Gastroesophageal sphincter (tissue), 4 donors: ENCODE results near the gene ATP2A3. TPM values are rescaled to one million over a fixed set of nuclear protein-coding genes. Genes with fewer than 3 reads are reported as not detected.
A peak's percentile ranks its signal among the peaks of the same experiment; 100 is the strongest.

Experiments used
- ATAC-seq: fragments of 150-250 bp; one replicate; pipeline ENCODE4 v1.9.1; 2016; ENCODE audit warnings: mild to moderate bottlenecking, moderate library complexity
- H3K27ac ChIP-seq, 4 donors: fragments of 200-600 bp; sonication (generic) in 3 of 4; 1 replicate in 3 of 4; 2 replicates in 1 of 4; pipeline ENCODE4 v1.5.1; 2016 to 2019
- H3K27me3 ChIP-seq: fragments of 200-600 bp; sonication (generic); one replicate; pipeline ENCODE4 v1.5.1; 2019
- H3K36me3 ChIP-seq, 2 donors: fragments of 200-600 bp; sonication (generic); one replicate each; pipeline ENCODE4 v1.5.1; 2019; ENCODE audit warnings: control low read depth in 1 of 2
- H3K4me1 ChIP-seq, 3 donors: fragments of 200-600 bp; sonication (generic); 1 replicate in 2 of 3; 2 replicates in 1 of 3; pipeline ENCODE4 v1.5.1; 2016 to 2019; ENCODE audit warnings: control low read depth in 2 of 3
- H3K4me3 ChIP-seq, 2 donors: fragments of 200-600 bp; sonication (generic); one replicate each; pipeline ENCODE4 v1.5.1; 2019; ENCODE audit warnings: mild to moderate bottlenecking in 1 of 2, moderate library complexity in 1 of 2
- H3K9me3 ChIP-seq, 3 donors: fragments of 200-600 bp; sonication (generic); one replicate each; pipeline ENCODE4 v1.5.1; 2017 to 2019; ENCODE audit warnings: control low read depth in 2 of 3
- EP300 ChIP-seq: sonication (generic); formaldehyde crosslinking; IDR thresholded peaks from one replicate; pipeline ENCODE4 v1.6.1; 2017; ENCODE audit warnings: antibody characterized with exemption, mild to moderate bottlenecking
- POLR2A ChIP-seq, 2 donors: fragments of 450-650 bp; IDR thresholded peaks; one replicate each; pipeline ENCODE4 v1.6.1; 2017; ENCODE audit warnings: antibody characterized with exemption in 2 of 2, mild to moderate bottlenecking in 2 of 2, moderate library complexity in 1 of 2
- POLR2AphosphoS5 ChIP-seq: sonication (generic); formaldehyde crosslinking; IDR thresholded peaks from one replicate; pipeline ENCODE4 v1.6.1; 2017; ENCODE audit warnings: antibody characterized with exemption
- WGBS, 2 donors: methylation state at CpG; one replicate each; pipeline ENCODE4 v1.1.5; 2018; ENCODE audit warnings: low coverage in 1 of 2; 5-methylcytosine and 5-hydroxymethylcytosine counted together
- total RNA-seq, 4 donors: library from RNA; depleted of rRNA; stranded (reverse); fragments of >200 nt; gene quantifications; one replicate each; pipeline ENCODE4 v1.1.0, GENCODE V29; 2016
- TF ChIP-seq, protein P1 (sequence below), 4 experiments: fragments of 200-600 bp in 2 of 4; fragments of 450-650 bp in 2 of 4; sonication (generic) in 1 of 4; IDR thresholded peaks; one replicate each; pipeline ENCODE4 v1.5.1; 2017 to 2019; ENCODE audit warnings: antibody characterized with exemption in 4 of 4, mild to moderate bottlenecking in 2 of 4, moderate library complexity in 2 of 4

The ATP2A3 gene
- total RNA-seq, 4 donors from 2014 or later: 5.9 to 35.9 (median 18.1) TPM

DNA sequence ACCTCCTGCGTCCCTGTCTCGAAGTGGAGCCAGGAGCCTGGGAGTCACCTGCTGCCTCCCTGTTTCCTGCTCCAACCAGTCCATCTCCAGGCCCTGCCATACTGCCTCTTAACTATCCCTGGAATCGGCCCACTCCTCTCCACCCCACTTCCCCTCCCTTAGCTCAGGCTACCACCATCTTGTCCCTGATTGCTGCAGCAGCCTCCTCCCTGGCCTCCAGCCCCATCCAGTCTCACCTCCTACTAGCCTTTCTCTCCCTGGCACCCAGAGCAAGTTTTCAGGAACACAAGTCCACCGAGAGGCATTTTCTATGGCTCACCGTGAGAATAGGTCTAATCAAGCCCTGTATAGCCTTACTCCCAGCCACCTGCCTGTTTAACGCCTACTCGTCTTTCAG is 70.5 kb downstream of the ATP2A3 start:
- no peak for TF ChIP-seq POLR2AphosphoS5
- TF ChIP-seq EP300: no peak
- no peak for TF ChIP-seq POLR2A (IDR thresholded peaks at IDR 0.05)
- TF ChIP-seq, protein P1, sequence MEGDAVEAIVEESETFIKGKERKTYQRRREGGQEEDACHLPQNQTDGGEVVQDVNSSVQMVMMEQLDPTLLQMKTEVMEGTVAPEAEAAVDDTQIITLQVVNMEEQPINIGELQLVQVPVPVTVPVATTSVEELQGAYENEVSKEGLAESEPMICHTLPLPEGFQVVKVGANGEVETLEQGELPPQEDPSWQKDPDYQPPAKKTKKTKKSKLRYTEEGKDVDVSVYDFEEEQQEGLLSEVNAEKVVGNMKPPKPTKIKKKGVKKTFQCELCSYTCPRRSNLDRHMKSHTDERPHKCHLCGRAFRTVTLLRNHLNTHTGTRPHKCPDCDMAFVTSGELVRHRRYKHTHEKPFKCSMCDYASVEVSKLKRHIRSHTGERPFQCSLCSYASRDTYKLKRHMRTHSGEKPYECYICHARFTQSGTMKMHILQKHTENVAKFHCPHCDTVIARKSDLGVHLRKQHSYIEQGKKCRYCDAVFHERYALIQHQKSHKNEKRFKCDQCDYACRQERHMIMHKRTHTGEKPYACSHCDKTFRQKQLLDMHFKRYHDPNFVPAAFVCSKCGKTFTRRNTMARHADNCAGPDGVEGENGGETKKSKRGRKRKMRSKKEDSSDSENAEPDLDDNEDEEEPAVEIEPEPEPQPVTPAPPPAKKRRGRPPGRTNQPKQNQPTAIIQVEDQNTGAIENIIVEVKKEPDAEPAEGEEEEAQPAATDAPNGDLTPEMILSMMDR (IDR thresholded peaks at IDR 0.05): no peak
- Histone ChIP-seq H3K27ac (peak overlapping the region in 3 of 4 donors; percentile 82 to 91 (median 90)), H3K4me1 (peaks cover 0 to 77% (median 32%) of the 10 kb centered on the region in 3 donors), H3K4me3 (peak overlapping the region in 1 of 2 donors; percentile 78), H3K36me3 (no peaks in the 10 kb centered on the region), H3K27me3 (no peaks in the 10 kb centered on the region), H3K9me3 (no peaks in the 10 kb centered on the region)
- WGBS, 2 donors: 74 to 87% methylated on average over 3 to 7 of the region's 7 CpGs
- no peak for ATAC-seq

DNA sequence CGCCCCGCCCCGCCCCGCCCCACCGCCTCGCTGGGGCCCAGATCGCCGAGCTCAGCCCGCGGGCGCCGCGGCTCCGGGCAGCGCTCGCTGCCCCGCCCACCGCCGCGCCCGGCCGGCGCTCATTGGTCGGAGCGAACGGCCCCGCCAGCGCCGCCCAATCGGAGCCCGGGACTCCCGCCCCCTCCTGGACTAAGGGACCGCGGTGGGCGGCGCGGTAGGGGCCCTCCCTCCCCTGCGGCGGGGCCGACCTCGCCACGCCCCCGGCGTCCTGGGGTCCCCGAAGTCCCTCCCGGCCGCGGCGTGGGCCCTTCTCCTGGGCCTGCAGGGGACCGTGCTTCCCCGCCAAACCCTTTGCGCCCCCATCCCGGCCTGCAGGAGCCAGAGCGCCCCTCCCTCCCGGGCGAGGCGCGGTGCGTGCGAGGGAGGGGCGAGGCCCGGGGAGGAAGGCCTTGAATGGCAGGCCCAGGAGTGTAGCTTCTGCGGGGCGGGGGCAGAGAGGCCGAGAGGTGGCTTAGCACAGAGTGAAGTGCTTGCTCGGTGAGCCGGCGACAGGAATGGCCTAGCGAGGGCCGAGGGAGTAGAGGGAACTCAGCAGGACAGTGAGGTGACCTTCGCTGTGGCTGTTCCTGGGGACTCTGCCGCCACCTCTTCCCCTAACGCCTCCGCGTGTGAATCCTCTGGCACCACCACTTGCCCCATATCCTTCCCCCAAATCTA is 71.1 kb downstream of the ATP2A3 start, which contains the start of gene CAMKK1:
TSS of gene CAMKK1 (minus strand) at position 51 of the 717 bp plus-strand sequence. CDS start 7,366 bp downstream, outside the sequence.
- Histone ChIP-seq H3K27me3 (no peaks in the 10 kb centered on the region), H3K27ac (peak within 1 kb of the TSS; percentile 25 to 91 (median 86)), H3K4me1 (peaks cover 0 to 82% (median 34%) of the 10 kb centered on the region in 3 donors), H3K4me3 (peak within 1 kb of the TSS; percentile 73 to 78), H3K9me3 (no peaks in the 10 kb centered on the region), H3K36me3 (no peaks in the 10 kb centered on the region)
- no peak for TF ChIP-seq EP300
- no peak for TF ChIP-seq POLR2A (IDR thresholded peaks at IDR 0.05)
- TF ChIP-seq, protein P1 (IDR thresholded peaks at IDR 0.05): peak in 1 of 4 experiments; percentile 14
- no peak for TF ChIP-seq POLR2AphosphoS5
- 10% methylated on average over 2 of the region's 75 CpGs; no CpG with 5 or more reads in 1 of the 2 donors for WGBS, 2 donors
- ATAC-seq: peak; percentile 86

DNA sequence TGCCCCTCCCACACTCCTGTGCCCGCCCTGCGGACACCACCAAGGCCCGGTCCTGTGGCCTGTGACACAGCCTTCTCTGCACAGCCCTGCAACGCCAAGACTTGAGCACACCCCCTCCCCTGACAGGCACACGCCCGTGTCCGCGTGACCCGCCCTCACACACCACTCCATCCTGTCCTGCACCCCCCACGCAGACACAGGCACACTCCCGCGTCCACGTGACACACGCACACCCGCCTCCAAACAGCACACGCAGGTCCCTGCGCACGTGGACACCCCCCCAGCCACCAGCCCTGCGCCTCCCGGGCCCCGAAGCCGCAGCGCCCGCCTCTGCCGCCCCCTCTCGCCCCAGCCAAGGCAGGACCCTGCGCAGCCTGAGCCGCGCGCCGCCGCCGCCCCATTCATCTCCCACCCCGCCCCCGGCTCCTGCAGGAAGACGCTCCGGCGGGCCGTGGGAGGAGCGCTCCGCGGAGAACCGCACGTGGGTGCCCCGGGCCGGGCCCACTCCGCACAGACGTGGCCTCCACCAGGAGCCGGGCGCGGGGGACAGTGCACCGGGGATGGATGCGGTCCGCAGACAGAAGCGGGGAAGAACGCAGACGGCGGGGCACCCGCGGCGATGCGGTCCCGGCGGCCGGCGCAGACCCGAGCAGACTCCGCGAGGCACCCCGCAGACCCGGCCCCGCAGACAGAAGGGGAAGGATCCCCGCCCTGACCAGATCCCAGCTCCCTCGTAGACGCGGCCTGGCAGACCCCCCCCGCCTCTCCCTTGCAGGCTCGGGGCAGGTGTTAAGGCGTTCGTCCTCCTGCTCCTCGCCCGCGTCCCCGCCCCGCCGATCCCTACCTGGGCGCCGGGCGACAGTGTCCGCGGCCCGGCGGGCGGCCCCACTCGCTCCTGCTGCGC is 71.9 kb downstream of the ATP2A3 start:
- no CpG with 5 or more reads among the region's 96 CpGs for WGBS, 2 donors
- peak in 1 of 2 donors; percentile 9 for TF ChIP-seq POLR2A (IDR thresholded peaks at IDR 0.05)
- TF ChIP-seq POLR2AphosphoS5: no peak
- TF ChIP-seq, protein P1 (IDR thresholded peaks at IDR 0.05): peak in 1 of 4 experiments; percentile 19
- TF ChIP-seq EP300: no peak
- peaks cover 0 to 90% (median 42%) of the 10 kb centered on the region in 3 donors for H3K4me1 ChIP-seq
- peak; percentile 46 for ATAC-seq
- no peaks in the 10 kb centered on the region for H3K36me3 ChIP-seq
- no peaks in the 10 kb centered on the region for H3K27me3 ChIP-seq
- no peaks in the 10 kb centered on the region for H3K9me3 ChIP-seq
- peak overlapping the region; percentile 73 to 78 for H3K4me3 ChIP-seq
- peak overlapping the region; percentile 25 to 91 (median 86) for H3K27ac ChIP-seq

DNA sequence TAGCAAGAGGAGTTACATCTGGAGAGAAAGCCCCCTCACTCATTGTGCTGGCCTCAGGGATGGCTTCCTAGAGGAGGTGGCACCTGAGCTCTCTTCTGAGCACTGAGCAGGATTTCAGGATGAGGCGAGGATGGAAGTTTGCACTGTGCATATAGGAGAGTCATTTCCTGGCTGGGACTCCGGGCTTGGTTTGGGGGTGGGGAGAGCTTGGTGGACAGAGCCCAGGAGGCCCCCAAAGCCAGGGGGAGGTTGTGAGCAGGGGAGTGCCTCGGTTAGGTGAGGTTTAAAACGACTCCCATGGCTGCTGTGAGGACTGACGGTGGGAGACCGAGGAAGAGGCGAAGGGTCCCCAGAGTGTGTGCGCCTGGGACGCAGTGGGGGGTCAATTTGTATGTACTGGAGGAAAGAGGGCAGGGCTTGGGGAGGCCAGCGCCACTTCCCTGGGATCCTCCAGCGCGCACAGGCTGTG is 72.6 kb downstream of the ATP2A3 start:
- Histone ChIP-seq H3K4me3 (peak overlapping the region; percentile 73 to 78), H3K9me3 (no peaks in the 10 kb centered on the region), H3K4me1 (peaks cover 0 to 96% (median 47%) of the 10 kb centered on the region in 3 donors), H3K27ac (peak overlapping the region in 3 of 4 donors; percentile 82 to 91 (median 90)), H3K27me3 (no peaks in the 10 kb centered on the region), H3K36me3 (no peaks in the 10 kb centered on the region)
- 29% methylated on average over 5 of the region's 12 CpGs; no CpG with 5 or more reads in 1 of the 2 donors for WGBS, 2 donors
- no peak for ATAC-seq
- TF ChIP-seq POLR2AphosphoS5: no peak
- TF ChIP-seq, protein P1 (IDR thresholded peaks at IDR 0.05): no peak
- no peak for TF ChIP-seq POLR2A (IDR thresholded peaks at IDR 0.05)
- no peak for TF ChIP-seq EP300
